ENCODE data around the gene SLC2A4.
"Not testable (repeated sequence)": the region's sequence is repeated elsewhere in the genome, so short reads cannot be mapped to it uniquely, and the experiment has no call there.

SLC2A4 gene

GRCh38 chr17:7330638-7331015, 49.1 kb downstream of the SLC2A4 start:
- DNase-seq (ENCODE audit: low read depth in 1 of 2, low spot score in 1 of 2), result no peak
- TF ChIP-seq POLR2AphosphoS5 (IDR thresholded peaks at IDR 0.05; ENCODE audit: low read depth) (no peak), SPI1 (IDR thresholded peaks at IDR 0.05; ENCODE audit: borderline replicate concordance, low read depth) (no peak), REST (IDR thresholded peaks at IDR 0.05; ENCODE audit: insufficient replicate concordance, low read depth) (no peak), CTCF (IDR thresholded peaks at IDR 0.05; ENCODE audit: insufficient read depth, low read length) (no peak), GABPA (IDR thresholded peaks at IDR 0.05; ENCODE audit: low read depth) (no peak)
- Histone ChIP-seq H3K27me3 (ENCODE audit: insufficient read depth, poor library complexity, severe bottlenecking) (no peaks in the 10 kb centered on the region), H3K4me3 (replicated peaks; ENCODE audit: insufficient read depth, low read length) (peak overlapping the region; percentile 77), H3K27ac (replicated peaks) (peak overlapping the region; percentile 85)

DNA sequence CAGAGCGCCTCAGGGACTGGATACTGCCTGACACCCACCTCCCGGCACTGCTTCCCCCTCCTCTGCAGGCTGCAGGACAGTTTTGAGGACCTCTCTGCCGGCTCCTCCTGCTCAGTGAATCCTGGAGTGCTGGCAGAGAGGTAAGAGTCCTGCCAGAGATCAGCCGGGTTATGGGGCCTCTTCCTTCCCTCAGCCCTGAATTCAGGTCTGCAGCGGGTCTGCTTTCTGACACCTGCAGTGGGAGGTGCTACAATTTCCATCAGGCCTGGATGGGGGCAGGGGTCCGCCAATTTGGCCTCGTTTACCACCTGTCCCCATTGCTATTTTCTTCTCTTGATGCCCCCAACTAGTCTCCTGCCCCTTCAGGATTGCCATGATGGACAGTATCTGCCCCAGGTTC, 50.6 kb downstream of the SLC2A4 start:
- DNase-seq (ENCODE audit: low read depth in 1 of 2, low spot score in 1 of 2), result no peak
- TF ChIP-seq GABPA (IDR thresholded peaks at IDR 0.05; ENCODE audit: low read depth), result no peak
- no peak for TF ChIP-seq CTCF (IDR thresholded peaks at IDR 0.05; ENCODE audit: insufficient read depth, low read length)
- no peak for TF ChIP-seq POLR2AphosphoS5 (IDR thresholded peaks at IDR 0.05; ENCODE audit: low read depth)
- no peak for TF ChIP-seq REST (IDR thresholded peaks at IDR 0.05; ENCODE audit: insufficient replicate concordance, low read depth)
- no peak for TF ChIP-seq SPI1 (IDR thresholded peaks at IDR 0.05; ENCODE audit: borderline replicate concordance, low read depth)
- no peak overlapping the region for H3K4me3 ChIP-seq (replicated peaks; ENCODE audit: insufficient read depth, low read length)
- no peak overlapping the region for H3K27ac ChIP-seq (replicated peaks)
- no peaks in the 10 kb centered on the region for H3K27me3 ChIP-seq (ENCODE audit: insufficient read depth, poor library complexity, severe bottlenecking)

DNA sequence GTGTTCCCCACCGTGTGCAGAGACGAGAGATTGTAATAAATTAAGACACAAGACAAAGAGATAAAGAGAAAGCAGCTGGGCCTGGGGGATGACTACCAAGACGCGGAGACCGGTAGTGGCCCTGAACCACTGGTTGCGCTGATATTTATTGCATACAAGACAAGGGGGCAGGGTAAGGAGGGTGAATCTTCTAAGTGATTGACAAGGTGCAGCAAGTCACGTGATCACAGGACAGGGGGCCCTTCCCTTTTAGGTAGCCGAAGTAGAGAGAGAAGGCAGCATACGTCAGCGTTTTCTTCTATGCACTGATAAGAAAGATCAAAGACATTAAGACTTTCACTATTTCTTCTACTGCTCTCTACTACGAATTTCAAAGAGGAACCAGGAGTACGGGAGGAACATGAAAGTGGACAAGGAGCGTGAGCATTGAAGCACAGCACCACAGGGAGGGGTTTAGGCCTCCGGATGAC, 51.1 kb downstream of the SLC2A4 start:
- not testable (repeated sequence) for H3K27me3 ChIP-seq (ENCODE audit: insufficient read depth, poor library complexity, severe bottlenecking); DNase-seq (ENCODE audit: low read depth in 1 of 2, low spot score in 1 of 2); H3K4me3 ChIP-seq (replicated peaks; ENCODE audit: insufficient read depth, low read length); H3K27ac ChIP-seq (replicated peaks)

GRCh38 chr17:7334938-7335538, 53.5 kb downstream of the SLC2A4 start:
- TF ChIP-seq SPI1 (IDR thresholded peaks at IDR 0.05; ENCODE audit: borderline replicate concordance, low read depth) (no peak), REST (IDR thresholded peaks at IDR 0.05; ENCODE audit: insufficient replicate concordance, low read depth) (no peak), POLR2AphosphoS5 (IDR thresholded peaks at IDR 0.05; ENCODE audit: low read depth) (no peak), CTCF (IDR thresholded peaks at IDR 0.05; ENCODE audit: insufficient read depth, low read length) (no peak), GABPA (IDR thresholded peaks at IDR 0.05; ENCODE audit: low read depth) (no peak)
- no peak for DNase-seq (ENCODE audit: low read depth in 1 of 2, low spot score in 1 of 2)
- H3K27me3 ChIP-seq (ENCODE audit: insufficient read depth, poor library complexity, severe bottlenecking), result no peaks in the 10 kb centered on the region
- no peak overlapping the region for H3K4me3 ChIP-seq (replicated peaks; ENCODE audit: insufficient read depth, low read length)
- H3K27ac ChIP-seq (replicated peaks), result no peak overlapping the region

DNA sequence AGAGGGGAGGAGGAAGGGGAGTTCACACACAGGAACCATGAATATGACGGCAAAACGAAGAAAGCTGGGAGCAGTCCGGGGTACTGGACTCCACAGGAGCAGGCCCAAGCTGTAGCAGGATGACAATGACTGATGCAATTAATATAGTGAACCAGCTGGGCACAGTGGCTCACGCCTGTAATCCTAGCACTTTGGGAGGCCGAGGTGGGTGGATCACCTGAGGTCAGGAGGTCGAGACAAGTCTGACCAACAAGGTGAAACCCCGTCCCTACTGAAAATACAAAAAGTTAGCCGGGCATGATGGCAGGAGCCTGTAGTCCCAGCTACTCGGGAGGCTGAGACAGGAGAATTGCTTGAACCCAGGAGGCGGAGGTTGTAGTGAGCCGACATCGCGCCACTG, 54.2 kb downstream of the SLC2A4 start:
- peak overlapping the region; percentile 64; the same call in 1 of the 2 replicates for H3K4me3 ChIP-seq (replicated peaks; ENCODE audit: insufficient read depth, low read length)
- not testable (repeated sequence) for H3K27me3 ChIP-seq (ENCODE audit: insufficient read depth, poor library complexity, severe bottlenecking); DNase-seq (ENCODE audit: low read depth in 1 of 2, low spot score in 1 of 2); H3K27ac ChIP-seq (replicated peaks)

All from HL-60 (cell line).